H1 (cell line): ENCODE results near the gene CENPM. TPM values are rescaled to one million over a fixed set of nuclear protein-coding genes. Genes with fewer than 3 reads are reported as not detected.

Source experiments
- CTCF ChIA-PET: fragments of 300-600 bp; sonication (Branson Sonifier 250); formaldehyde crosslinking; loops from one replicate; lab custom pipeline; 2021; ENCODE audit not compliant: partially characterized antibody; lab: Charles Lee
- POLR2A ChIA-PET: fragments of 300-600 bp; sonication (Branson Sonifier 250); formaldehyde crosslinking; loops from one replicate; lab custom pipeline; 2021; ENCODE audit warnings: inconsistent platforms; ENCODE audit not compliant: partially characterized antibody; lab: Charles Lee
- DNase-seq, 2 experiments: peaks; one replicate each; pipeline versions ENCODE4 v3.0.0 to v3.0.0-alpha.2; 2010 to 2022; ENCODE audit warnings: low spot score in 2 of 2, low read depth in 1 of 2, mixed read lengths in 1 of 2
- FAIRE-seq: peaks from 2 replicates; lab custom pipeline; 2011; peaks lifted over from hg19 to GRCh38; lab: Jason Lieb, UNC
- H2AFZ ChIP-seq: 2 replicates; pipeline ENCODE4 v1.8.1; 2012; ENCODE audit warnings: low read length, inconsistent platforms
- H2AK5ac ChIP-seq: 2 replicates; pipeline ENCODE4 v1.6.1; 2013; ENCODE audit warnings: low read depth, low read length
- H2BK120ac ChIP-seq: replicated peaks from 2 replicates; pipeline ENCODE3; 2013; ENCODE audit warnings: low read depth, low read length, inconsistent platforms
- H2BK12ac ChIP-seq: 2 replicates; pipeline ENCODE4 v1.6.1; 2013; ENCODE audit warnings: low read depth, low read length
- H2BK15ac ChIP-seq: 2 replicates; pipeline ENCODE4 v1.6.1; 2013; ENCODE audit warnings: low read length
- H2BK20ac ChIP-seq: 2 replicates; pipeline ENCODE4 v1.6.1; 2013; ENCODE audit warnings: low read length
- H2BK5ac ChIP-seq: 2 replicates; pipeline ENCODE4 v1.6.1; 2013; ENCODE audit warnings: low read depth, low read length
- H3K14ac ChIP-seq: 2 replicates; pipeline ENCODE4 v1.6.1; 2013; ENCODE audit warnings: inconsistent platforms; ENCODE audit not compliant: insufficient read length
- H3K18ac ChIP-seq: 2 replicates; pipeline ENCODE4 v1.6.1; 2013; ENCODE audit warnings: low read length; ENCODE audit errors: extremely low read depth
- H3K23ac ChIP-seq: 2 replicates; pipeline ENCODE4 v1.6.1; 2013; ENCODE audit warnings: inconsistent platforms; ENCODE audit not compliant: insufficient read length
- H3K23me2 ChIP-seq: 2 replicates; pipeline ENCODE4 v1.6.1; 2013; ENCODE audit warnings: low read depth, low read length
- H3K27ac ChIP-seq: 2 replicates; pipeline ENCODE4 v1.6.1; 2011; ENCODE audit warnings: low read depth, low read length, inconsistent platforms
- H3K27me3 ChIP-seq, 4 experiments: replicated peaks in 1 of 4; 1 replicate in 1 of 4; 2 replicates in 3 of 4; pipeline versions ENCODE4 v1.6.1 to v1.8.1; 2011 to 2013; ENCODE audit warnings: low read length in 3 of 4, mild to moderate bottlenecking in 3 of 4, inconsistent platforms in 2 of 4, mixed read lengths in 2 of 4, moderate library complexity in 1 of 4; ENCODE audit not compliant: control insufficient read depth in 3 of 4, insufficient read depth in 3 of 4; ENCODE audit errors: extremely low read depth in 1 of 4
- H3K36me3 ChIP-seq, 4 experiments: 2 replicates each; pipeline versions ENCODE4 v1.6.1 to v1.8.1; 2011 to 2013; ENCODE audit warnings: mild to moderate bottlenecking in 4 of 4, low read length in 3 of 4, moderate library complexity in 2 of 4, control low read depth in 1 of 4, inconsistent platforms in 1 of 4; ENCODE audit not compliant: insufficient read depth in 4 of 4, control insufficient read depth in 2 of 4
- H3K4ac ChIP-seq: replicated peaks from 2 replicates; pipeline ENCODE3; 2013; ENCODE audit warnings: low read length, low read depth, mixed read lengths, inconsistent platforms; ENCODE audit not compliant: insufficient read length
- H3K4me1 ChIP-seq, 4 experiments: replicated peaks in 1 of 4; 1 replicate in 1 of 4; 2 replicates in 3 of 4; pipeline versions ENCODE4 v1.6.1 to v1.8.1; 2011 to 2013; ENCODE audit warnings: low read length in 3 of 4, inconsistent platforms in 2 of 4, mixed read lengths in 1 of 4; ENCODE audit not compliant: insufficient read depth in 4 of 4, control insufficient read depth in 3 of 4
- H3K4me2 ChIP-seq, 2 experiments: 2 replicates each; pipeline versions ENCODE4 v1.6.1 to v1.8.1; 2011 to 2013; ENCODE audit warnings: low read depth in 2 of 2, low read length in 2 of 2, control low read depth in 1 of 2, inconsistent platforms in 1 of 2, mild to moderate bottlenecking in 1 of 2; ENCODE audit not compliant: insufficient read depth in 1 of 2
- H3K4me3 ChIP-seq, 4 experiments: fragments of 200-600, 300-600 bp in 1 of 4; sonication (generic), shearing (Covaris generic), sonication (Bioruptor Twin) in 1 of 4; 2 replicates each; pipeline versions ENCODE4 v1.5.1 to v1.8.1; 2011 to 2016; ENCODE audit warnings: low read length in 4 of 4, low read depth in 3 of 4, control low read depth in 2 of 4, inconsistent platforms in 2 of 4, mild to moderate bottlenecking in 2 of 4, mixed read lengths in 1 of 4, moderate library complexity in 1 of 4; ENCODE audit not compliant: insufficient read depth in 2 of 4; ENCODE audit errors: extremely low read depth in 1 of 4
- H3K56ac ChIP-seq: replicated peaks from 2 replicates; pipeline ENCODE3; 2013; ENCODE audit warnings: low read depth, mild to moderate bottlenecking, mixed read lengths, low read length, inconsistent platforms; ENCODE audit not compliant: insufficient read length
- H3K79me1 ChIP-seq: 2 replicates; pipeline ENCODE4 v1.6.1; 2013; ENCODE audit warnings: low read depth, low read length, control low read depth
- H3K79me2 ChIP-seq, 2 experiments: 2 replicates each; pipeline versions ENCODE4 v1.6.1 to v1.8.1; 2012 to 2013; ENCODE audit warnings: low read length in 2 of 2, mild to moderate bottlenecking in 2 of 2, inconsistent platforms in 1 of 2; ENCODE audit not compliant: insufficient read depth in 2 of 2, control insufficient read depth in 1 of 2
- H3K9ac ChIP-seq, 4 experiments: replicated peaks in 1 of 4; 1 replicate in 1 of 4; 2 replicates in 3 of 4; pipeline versions ENCODE4 v1.6.1 to v1.8.1; 2011 to 2013; ENCODE audit warnings: low read depth in 3 of 4, low read length in 3 of 4, control low read depth in 2 of 4, mild to moderate bottlenecking in 2 of 4, moderate library complexity in 2 of 4, inconsistent platforms in 1 of 4; ENCODE audit errors: extremely low read depth in 1 of 4
- H3K9me3 ChIP-seq, 2 experiments: 2 replicates each; pipeline versions ENCODE4 v1.6.1 to v1.8.1; 2012 to 2013; ENCODE audit warnings: mild to moderate bottlenecking in 2 of 2, moderate library complexity in 2 of 2, control low read depth in 1 of 2, inconsistent platforms in 1 of 2, low read depth in 1 of 2, low read length in 1 of 2, mixed read lengths in 1 of 2; ENCODE audit not compliant: insufficient read depth in 2 of 2
- H4K20me1 ChIP-seq, 2 experiments: replicated peaks in 1 of 2; 2 replicates each; pipeline versions ENCODE3 to v1.8.1; 2011 to 2013; ENCODE audit warnings: inconsistent platforms in 2 of 2, low read length in 2 of 2, mild to moderate bottlenecking in 1 of 2; ENCODE audit not compliant: insufficient read depth in 2 of 2, control insufficient read depth in 1 of 2
- H4K5ac ChIP-seq: 2 replicates; pipeline ENCODE4 v1.6.1; 2013; ENCODE audit warnings: low read length, low read depth, mixed read lengths, inconsistent platforms; ENCODE audit not compliant: insufficient read length
- H4K8ac ChIP-seq: 2 replicates; pipeline ENCODE4 v1.8.0; 2013; ENCODE audit warnings: mild to moderate bottlenecking, moderate library complexity, low read length, inconsistent platforms; ENCODE audit not compliant: insufficient read depth; ENCODE audit errors: extremely low read depth
- H4K91ac ChIP-seq: replicated peaks from 2 replicates; pipeline ENCODE3; 2013; ENCODE audit warnings: low read length, mixed read lengths, inconsistent platforms; ENCODE audit not compliant: insufficient read length
- ATF3 ChIP-seq: IDR thresholded peaks from 2 replicates; pipeline ENCODE4 v1.6.1; 2011; ENCODE audit warnings: low read depth, mild to moderate bottlenecking, low read length; ENCODE audit not compliant: insufficient read depth
- CBX5 ChIP-seq: fragments of 300-800, 300-1000 bp; sonication (generic); IDR thresholded peaks from 2 replicates; pipeline ENCODE4 v1.7.1; 2016; ENCODE audit warnings: antibody characterized with exemption, low read length, low read depth
- CBX8 ChIP-seq: fragments of 300-800, 300-1000 bp; sonication (generic); IDR thresholded peaks from 2 replicates; pipeline ENCODE4 v1.7.1; 2016; ENCODE audit warnings: low read depth, low read length, borderline replicate concordance
- E2F6 ChIP-seq: IDR thresholded peaks from 2 replicates; pipeline ENCODE4 v1.6.1; 2012; ENCODE audit warnings: inconsistent platforms
- EZH2 ChIP-seq: fragments of 200-600 bp; sonication (generic); IDR thresholded peaks from 2 replicates; pipeline ENCODE4 v1.7.1; 2012; ENCODE audit warnings: low read depth, mild to moderate bottlenecking, moderate library complexity, low read length, inconsistent platforms; ENCODE audit not compliant: severe bottlenecking
- GABPA ChIP-seq: IDR thresholded peaks from 2 replicates; pipeline ENCODE4 v1.6.1; 2011; ENCODE audit warnings: mild to moderate bottlenecking, low read length, moderate library complexity, borderline replicate concordance; ENCODE audit not compliant: insufficient read depth
- GTF2F1 ChIP-seq: IDR thresholded peaks from 2 replicates; pipeline ENCODE4 v1.6.1; 2012; ENCODE audit warnings: low read depth, low read length, improper control_type of control experiment, borderline replicate concordance
- HDAC2 ChIP-seq, 2 experiments: fragments of 300-600 bp in 1 of 2; sonication (generic) in 1 of 2; IDR thresholded peaks; 2 replicates each; pipeline ENCODE4 v1.6.1; 2011 to 2012; ENCODE audit warnings: low read depth in 2 of 2, low read length in 2 of 2, mild to moderate bottlenecking in 2 of 2, moderate library complexity in 2 of 2, borderline replicate concordance in 1 of 2, inconsistent platforms in 1 of 2
- KDM4A ChIP-seq: IDR thresholded peaks from one replicate; pipeline ENCODE4 v1.7.1; 2012; ENCODE audit warnings: low read depth, mild to moderate bottlenecking, moderate library complexity, low read length, inconsistent platforms; ENCODE audit not compliant: severe bottlenecking
- RAD21 ChIP-seq, 2 experiments: IDR thresholded peaks in 1 of 2; conservative IDR thresholded peaks in 1 of 2; 2 replicates each; pipeline ENCODE4 v1.6.1; 2011; ENCODE audit warnings: low read depth in 2 of 2, low read length in 2 of 2, improper control_type of control experiment in 1 of 2, inconsistent platforms in 1 of 2, mild to moderate bottlenecking in 1 of 2, moderate library complexity in 1 of 2
- SP2 ChIP-seq: IDR thresholded peaks from 2 replicates; pipeline ENCODE4 v1.6.1; 2012; ENCODE audit warnings: mild to moderate bottlenecking, low read length, inconsistent platforms
- WGBS, 2 experiments: shearing (Covaris generic) in 1 of 2; methylation state at CpG; one replicate each; pipeline versions ENCODE4 v1.1.6 to v1.1.7; 2013 to 2015; ENCODE audit warnings: low lambda C conversion rate in 2 of 2, mixed read lengths in 2 of 2, inconsistent platforms in 1 of 2, low coverage in 1 of 2, missing lambda C conversion rate in 1 of 2; ENCODE audit not compliant: insufficient replicate concordance in 2 of 2, insufficient coverage in 1 of 2, insufficient read length in 1 of 2; ENCODE audit errors: extremely low coverage in 1 of 2, missing lambda C conversion rate in 1 of 2; 5-methylcytosine and 5-hydroxymethylcytosine counted together
- polyA plus RNA-seq, 7 experiments: library from polyadenylated mRNA; depleted of rRNA in 3 of 7; stranded (reverse) in 5 of 7; unstranded in 2 of 7; fragments of >200 nt in 5 of 7; fragments of 200-250 nt in 2 of 7; gene quantifications; 1 replicate in 5 of 7; 2 replicates in 1 of 7; 4 replicates in 1 of 7; pipeline versions ENCODE4 v1.2.1 to v1.2.3, GENCODE V29; 2011 to 2013; ENCODE audit warnings: missing spikeins in 2 of 7, mixed read lengths in 2 of 7
- total RNA-seq: library from RNA; stranded (reverse); fragmentation: NEBNext Ultra II Directional; extraction: Animal tissue kit (Norgen Biotek cat#: 25700); gene quantifications from 2 replicates; pipeline ENCODE4 v1.2.1, GENCODE V29; 2021

Gene CENPM
- total and polyA plus RNA-seq, 2 of the 8 experiments (the other 6 are each of a cell fraction or from before 2014, with no cell fraction given) = 32.0 to 80.4 TPM

GRCh38 chr22:41898645-41899044 lies 48.3 kb downstream of the CENPM start:
- H2AK5ac ChIP-seq = no peak overlapping the region
- H3K79me2 ChIP-seq = no peaks in the 10 kb centered on the region
- no peak overlapping the region for H3K4me2 ChIP-seq
- no peak overlapping the region for H3K9ac ChIP-seq
- CTCF ChIA-PET = no interaction called here
- 96% methylated on average over 11 of the region's 11 CpGs; no CpG with 5 or more reads in 1 of the 2 experiments for WGBS, 2 experiments
- H3K27me3 ChIP-seq = no peaks in the 10 kb centered on the region
- peaks cover 48 to 72% (median 64%) of the 10 kb centered on the region in 4 experiments for H3K36me3 ChIP-seq
- no peak overlapping the region for H3K4me3 ChIP-seq
- H4K20me1 ChIP-seq = peaks cover 7 to 19% of the 10 kb centered on the region in 2 experiments
- H3K79me1 ChIP-seq = no peaks in the 10 kb centered on the region; the same call in 1 of the 2 replicates
- no peak overlapping the region for H4K8ac ChIP-seq
- H3K18ac ChIP-seq = no peak overlapping the region
- no peak for DNase-seq
- no peak overlapping the region for H3K14ac ChIP-seq
- H3K56ac ChIP-seq = no peak overlapping the region
- no peak overlapping the region for H4K91ac ChIP-seq
- H3K23me2 ChIP-seq = no peaks in the 10 kb centered on the region
- FAIRE-seq = no peak
- H3K27ac ChIP-seq = no peak overlapping the region
- no peak overlapping the region for H4K5ac ChIP-seq
- no peak overlapping the region for H3K4ac ChIP-seq
- POLR2A ChIA-PET = interaction anchor here (1.2 kb wide), 1 partner anchor 33 kb away, joined by 3 read pairs; no protein-coding TSS in a partner anchor
- no peak overlapping the region for H2BK5ac ChIP-seq
- no peak overlapping the region for H2BK12ac ChIP-seq
- no peak overlapping the region for H2BK15ac ChIP-seq
- H3K9me3 ChIP-seq = no peaks in the 10 kb centered on the region
- H3K23ac ChIP-seq = no peak overlapping the region
- no peaks in the 10 kb centered on the region for H3K4me1 ChIP-seq
- H2AFZ ChIP-seq = no peak overlapping the region
- no peak overlapping the region for H2BK120ac ChIP-seq
- no peak overlapping the region for H2BK20ac ChIP-seq
- TF ChIP-seq KDM4A (no peak), CBX5 (no peak), GABPA (no peak), HDAC2 (IDR thresholded peaks at IDR 0.05; ENCODE audit: borderline replicate concordance in 1 of 2, low read depth in 2 of 2, low read length in 2 of 2) (no peak), ATF3 (no peak), GTF2F1 (no peak), E2F6 (no peak), SP2 (no peak), RAD21 (IDR thresholded peaks at IDR 0.05 in 1 of 2, conservative IDR thresholded peaks at IDR 0.05 in 1 of 2; ENCODE audit: low read depth in 2 of 2, low read length in 2 of 2) (no peak), EZH2 (no peak), CBX8 (no peak)
